ENCODE measurements around the gene FGGY.
A peak's percentile ranks its signal among the peaks of the same experiment; 100 is the strongest.

The FGGY gene

GRCh38 chr1:59564192-59564891 lies 267.4 kb downstream of the FGGY start:
- TF ChIP-seq, protein P1, sequence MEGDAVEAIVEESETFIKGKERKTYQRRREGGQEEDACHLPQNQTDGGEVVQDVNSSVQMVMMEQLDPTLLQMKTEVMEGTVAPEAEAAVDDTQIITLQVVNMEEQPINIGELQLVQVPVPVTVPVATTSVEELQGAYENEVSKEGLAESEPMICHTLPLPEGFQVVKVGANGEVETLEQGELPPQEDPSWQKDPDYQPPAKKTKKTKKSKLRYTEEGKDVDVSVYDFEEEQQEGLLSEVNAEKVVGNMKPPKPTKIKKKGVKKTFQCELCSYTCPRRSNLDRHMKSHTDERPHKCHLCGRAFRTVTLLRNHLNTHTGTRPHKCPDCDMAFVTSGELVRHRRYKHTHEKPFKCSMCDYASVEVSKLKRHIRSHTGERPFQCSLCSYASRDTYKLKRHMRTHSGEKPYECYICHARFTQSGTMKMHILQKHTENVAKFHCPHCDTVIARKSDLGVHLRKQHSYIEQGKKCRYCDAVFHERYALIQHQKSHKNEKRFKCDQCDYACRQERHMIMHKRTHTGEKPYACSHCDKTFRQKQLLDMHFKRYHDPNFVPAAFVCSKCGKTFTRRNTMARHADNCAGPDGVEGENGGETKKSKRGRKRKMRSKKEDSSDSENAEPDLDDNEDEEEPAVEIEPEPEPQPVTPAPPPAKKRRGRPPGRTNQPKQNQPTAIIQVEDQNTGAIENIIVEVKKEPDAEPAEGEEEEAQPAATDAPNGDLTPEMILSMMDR (IDR thresholded peaks at IDR 0.05; ENCODE audit: low read length, missing control alignments): no peak
- DNase-seq (ENCODE audit: low read depth): peak; percentile 31
- H3K4me3 ChIP-seq (replicated peaks; ENCODE audit: low read depth, low read length): no peak overlapping the region

DNA sequence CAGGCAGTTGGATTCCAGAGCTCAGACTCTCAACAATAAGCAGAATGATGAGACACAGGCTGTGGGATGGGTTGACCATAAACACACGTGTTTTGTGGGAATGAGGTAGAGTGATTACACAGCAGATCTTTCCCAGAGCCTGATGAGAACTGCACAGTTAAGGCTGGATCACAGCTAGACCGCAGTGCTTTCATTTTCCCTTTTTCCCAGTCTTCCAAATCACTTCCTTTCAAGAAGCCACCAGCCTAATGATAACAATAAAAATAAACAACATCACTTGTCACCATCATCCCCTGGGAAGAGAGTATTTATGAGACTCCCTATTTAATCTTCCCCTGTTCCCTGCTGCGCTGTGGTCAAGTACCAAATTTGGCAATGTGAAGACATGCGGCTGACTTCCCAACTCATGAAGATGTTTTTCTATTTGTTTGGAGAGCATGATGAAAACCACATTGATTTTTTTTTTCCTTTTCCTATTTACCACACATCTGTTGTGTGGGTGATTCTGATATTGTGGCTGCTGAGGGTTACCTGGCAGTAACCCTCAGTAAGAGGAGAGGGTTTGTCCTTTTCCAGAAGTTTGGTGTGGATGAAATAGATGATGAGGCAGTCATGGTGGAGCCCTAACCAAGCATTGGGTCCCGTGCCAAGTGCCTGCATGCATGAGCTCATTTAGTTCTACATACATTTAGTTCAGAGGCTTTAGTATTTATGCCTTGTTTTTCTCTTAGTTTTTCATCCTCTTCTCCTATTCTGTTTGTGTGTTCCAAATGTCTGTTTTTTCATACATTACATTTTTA lies 268.9 kb downstream of the FGGY start:
- TF ChIP-seq, protein P1 (IDR thresholded peaks at IDR 0.05; ENCODE audit: low read length, missing control alignments): no peak
- H3K4me3 ChIP-seq (replicated peaks; ENCODE audit: low read depth, low read length): no peak overlapping the region
- peak; percentile 28 for DNase-seq (ENCODE audit: low read depth)

DNA sequence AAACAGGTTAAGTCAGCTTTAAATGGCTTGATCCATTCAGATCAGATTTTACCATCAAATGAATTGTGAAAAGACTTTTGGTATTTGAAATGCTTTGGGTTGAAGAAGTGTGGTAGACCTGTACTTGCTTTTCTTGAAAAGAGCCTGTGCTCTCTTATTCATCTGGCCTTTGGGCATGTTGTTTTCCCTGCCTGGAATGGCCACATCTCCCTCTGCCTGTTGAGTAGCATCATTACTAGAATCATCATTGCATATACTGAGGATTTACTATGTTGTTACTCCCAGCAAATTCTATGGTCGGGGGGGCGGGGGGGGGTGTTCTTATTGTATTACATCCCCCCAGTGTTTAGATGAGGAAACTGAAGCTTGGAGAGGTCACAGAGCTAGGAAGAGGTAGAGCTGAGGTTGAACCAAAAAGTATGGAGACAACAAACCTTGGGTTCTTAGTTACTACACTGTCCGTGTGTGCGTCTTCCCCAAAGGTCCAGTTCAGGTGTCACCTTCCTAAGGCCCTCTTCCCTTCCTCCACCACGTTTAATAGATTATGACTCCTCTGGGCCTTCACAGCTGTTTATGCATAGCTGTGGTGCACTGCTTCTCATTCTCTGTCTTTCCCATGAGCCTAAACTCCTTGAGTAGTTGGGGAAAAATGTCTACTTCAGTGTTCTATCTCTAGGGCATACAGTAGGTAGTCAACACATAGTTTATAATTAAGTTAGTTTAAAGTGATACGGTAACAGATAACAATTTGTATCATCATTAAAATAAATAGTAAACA lies 271.5 kb downstream of the FGGY start:
- TF ChIP-seq, protein P1 (IDR thresholded peaks at IDR 0.05; ENCODE audit: low read length, missing control alignments): peak; percentile 21
- peak; percentile 33 for DNase-seq (ENCODE audit: low read depth)

DNA sequence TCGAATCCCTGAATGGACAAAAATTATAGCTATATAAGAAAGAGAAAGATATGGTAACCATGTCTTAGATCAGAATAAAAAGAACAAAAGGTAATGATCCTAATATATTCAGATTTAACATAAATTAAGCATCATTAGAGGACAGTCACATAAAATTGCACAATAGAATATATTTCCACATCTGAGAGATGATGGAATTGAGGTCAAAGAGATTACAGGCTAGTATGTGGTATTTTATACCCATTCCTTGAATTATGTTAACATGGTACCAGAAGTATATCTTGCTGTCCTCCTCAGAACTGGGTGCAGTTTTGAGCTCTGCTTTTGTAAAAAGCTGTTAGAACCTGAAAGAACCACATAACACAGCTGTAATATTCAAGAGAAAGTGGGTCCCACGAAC lies 272.3 kb downstream of the FGGY start:
- no peak overlapping the region for H3K4me3 ChIP-seq (replicated peaks; ENCODE audit: low read depth, low read length)
- DNase-seq (ENCODE audit: low read depth): no peak
- TF ChIP-seq, protein P1 (IDR thresholded peaks at IDR 0.05; ENCODE audit: low read length, missing control alignments): no peak

More for the DNA sequence above, 271.5 kb downstream of the FGGY start:
- no peak overlapping the region for H3K4me3 ChIP-seq (replicated peaks; ENCODE audit: low read depth, low read length)

- peak; percentile 49 for DNase-seq (ENCODE audit: low read depth)
- H3K4me3 ChIP-seq (replicated peaks; ENCODE audit: low read depth, low read length): no peak overlapping the region
- TF ChIP-seq, protein P1 (IDR thresholded peaks at IDR 0.05; ENCODE audit: low read length, missing control alignments): no peak
Measured at GRCh38 chr1:59570524-59570923, 273.6 kb downstream of the FGGY start.

GRCh38 chr1:59574085-59574484 lies 277.2 kb downstream of the FGGY start:
- DNase-seq (ENCODE audit: low read depth): peak; percentile 77
- no peak overlapping the region for H3K4me3 ChIP-seq (replicated peaks; ENCODE audit: low read depth, low read length)
- TF ChIP-seq, protein P1 (IDR thresholded peaks at IDR 0.05; ENCODE audit: low read length, missing control alignments): no peak
